ENCODE measurements around the gene URB1.

The URB1 gene

DNA sequence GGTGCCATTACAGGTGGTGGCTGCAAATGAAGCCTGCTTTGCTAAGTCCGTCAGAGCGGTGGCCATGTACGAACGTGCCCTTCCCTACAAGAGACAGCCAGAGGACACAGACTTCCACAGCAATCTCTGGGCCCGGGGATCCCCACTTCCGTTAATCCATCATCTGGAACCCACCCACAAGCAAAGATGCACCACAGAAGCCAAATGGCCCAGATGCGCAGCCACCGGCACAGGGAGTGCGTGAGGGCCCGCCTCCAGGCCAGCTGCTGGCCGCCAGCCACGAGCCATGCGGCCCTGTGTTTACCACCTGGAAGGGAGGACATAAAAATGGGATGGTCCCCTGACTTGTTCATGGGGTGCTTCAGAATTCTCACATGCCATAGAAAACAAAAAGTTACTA, 72.1 kb downstream of the URB1 start:
- DNase-seq (ENCODE audit: low read depth in 2 of 2) = no peak

- no peak for DNase-seq (ENCODE audit: low read depth in 2 of 2)
Measured at GRCh38 chr21:32320059-32320458, 72.8 kb downstream of the URB1 start.

DNA sequence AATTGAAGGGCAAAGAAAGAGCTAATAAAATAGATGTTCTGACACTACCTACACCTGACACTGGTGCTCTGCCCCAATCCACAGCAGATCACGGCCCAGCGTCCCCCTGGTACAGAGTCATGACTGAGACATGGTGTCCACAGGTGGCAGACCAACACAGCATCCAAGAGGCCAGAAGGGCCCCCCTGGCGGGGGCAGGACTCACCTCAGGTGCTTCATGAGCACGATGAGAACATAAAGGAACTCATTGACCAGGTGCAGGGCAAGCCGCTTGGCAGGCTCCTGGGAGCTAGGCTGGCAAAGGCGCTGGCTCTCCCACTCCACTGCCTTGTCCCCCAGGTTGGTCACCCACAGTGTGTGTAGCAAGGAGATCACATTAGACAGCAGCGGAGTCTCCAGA, 73.8 kb downstream of the URB1 start:
- DNase-seq (ENCODE audit: low read depth in 2 of 2) = no peak

DNA sequence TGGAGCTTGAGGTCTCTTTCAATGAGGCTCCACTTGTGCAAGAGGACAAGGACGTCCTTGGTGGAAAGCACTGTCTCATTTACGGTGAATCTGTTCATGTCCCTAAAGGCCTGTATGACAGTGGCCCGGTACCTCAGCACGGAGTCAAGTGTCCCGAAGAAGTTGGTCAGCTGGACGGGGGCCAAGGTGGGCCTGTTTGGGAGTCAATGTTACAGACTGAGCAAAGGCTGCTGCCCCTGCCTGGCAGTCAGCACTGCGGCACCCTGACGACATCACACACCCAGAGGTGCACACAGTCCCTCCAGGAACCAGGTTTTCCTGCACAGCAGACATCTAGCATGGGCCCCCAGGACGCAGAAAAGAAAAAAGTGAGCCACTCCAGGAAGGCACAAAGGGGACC, 75.1 kb downstream of the URB1 start:
- DNase-seq (ENCODE audit: low read depth in 2 of 2) = no peak

DNA sequence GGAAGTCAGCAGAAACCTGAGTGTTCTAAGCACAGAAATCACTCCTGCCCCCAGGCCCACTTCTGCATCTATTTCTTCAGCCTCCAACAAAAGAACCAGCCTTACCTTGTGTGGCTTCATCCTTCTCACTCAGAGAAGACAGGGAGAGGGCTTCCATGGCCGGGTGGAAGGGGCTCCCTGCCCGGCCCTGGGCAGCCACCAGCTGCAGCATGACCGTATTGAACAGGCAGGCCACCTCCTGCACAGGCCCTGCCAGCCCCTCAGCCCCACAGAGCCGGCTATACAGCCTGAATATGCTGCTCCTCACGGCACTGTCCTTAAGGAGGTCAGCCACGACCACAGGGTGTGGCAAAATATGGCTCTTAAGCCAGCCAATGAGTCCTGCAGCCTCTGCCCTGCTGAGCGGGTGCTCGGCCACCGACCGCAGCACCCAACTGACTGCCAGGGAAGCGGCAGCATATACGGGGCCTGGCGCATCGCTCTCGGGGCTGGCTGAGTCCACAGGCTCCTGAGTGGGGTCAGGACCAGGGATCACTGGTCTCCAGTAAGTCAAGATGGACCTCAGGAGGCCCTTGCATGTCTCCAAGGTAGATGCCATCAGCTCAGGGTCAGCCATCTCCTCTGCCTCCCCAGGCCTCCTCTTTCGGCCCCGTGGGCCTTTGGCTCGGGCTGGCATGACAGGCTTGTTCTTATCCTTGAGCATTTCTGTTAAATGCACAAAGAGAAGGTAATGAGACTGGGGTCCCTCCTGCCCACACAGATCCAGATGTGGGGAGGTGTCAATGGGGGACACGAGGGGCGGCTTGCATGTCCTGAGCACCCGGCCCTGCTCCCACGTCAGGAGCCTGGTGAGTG, 76.2 kb downstream of the URB1 start:
- no peak for DNase-seq (ENCODE audit: low read depth in 2 of 2)

DNA sequence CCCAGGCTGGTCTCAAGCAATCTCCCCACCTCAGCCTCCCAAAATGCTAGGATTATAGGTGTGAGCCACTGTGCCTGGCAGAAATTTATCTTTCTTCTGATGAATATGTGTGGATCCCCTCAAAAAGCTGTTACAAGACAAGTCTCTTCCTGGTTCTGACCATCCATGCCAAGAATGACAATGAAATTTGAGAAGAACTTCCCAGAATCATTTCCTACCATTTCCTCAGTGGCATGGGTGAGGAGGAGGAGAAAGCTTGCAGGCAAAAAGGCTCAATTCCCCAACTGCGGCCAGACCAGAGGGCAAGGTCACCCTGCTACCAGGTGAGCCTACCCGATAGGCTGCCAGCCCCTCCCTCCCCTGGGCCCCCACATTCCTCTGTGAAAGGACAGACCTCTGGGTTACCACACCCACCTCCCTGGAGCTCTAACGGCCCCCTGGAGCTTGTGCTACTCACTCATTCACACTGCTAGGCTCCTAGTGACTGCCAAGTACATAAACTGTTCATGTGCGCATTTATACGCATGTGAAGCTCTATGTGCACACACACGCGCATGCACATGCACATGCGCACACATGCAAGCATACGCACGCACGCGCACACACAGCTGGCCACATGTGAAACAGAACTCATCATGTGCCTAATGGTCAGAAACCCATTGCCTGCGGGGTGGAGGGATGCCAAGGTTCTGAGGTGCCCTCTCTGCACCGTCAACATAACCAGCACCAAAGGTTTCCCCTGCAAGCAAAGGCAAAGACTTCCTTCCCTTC, 77.1 kb downstream of the URB1 start:
- DNase-seq (ENCODE audit: low read depth in 2 of 2) = no peak

- DNase-seq (ENCODE audit: low read depth in 2 of 2) = no peak
Measured at GRCh38 chr21:32314806-32315205, 78.0 kb downstream of the URB1 start.

DNA sequence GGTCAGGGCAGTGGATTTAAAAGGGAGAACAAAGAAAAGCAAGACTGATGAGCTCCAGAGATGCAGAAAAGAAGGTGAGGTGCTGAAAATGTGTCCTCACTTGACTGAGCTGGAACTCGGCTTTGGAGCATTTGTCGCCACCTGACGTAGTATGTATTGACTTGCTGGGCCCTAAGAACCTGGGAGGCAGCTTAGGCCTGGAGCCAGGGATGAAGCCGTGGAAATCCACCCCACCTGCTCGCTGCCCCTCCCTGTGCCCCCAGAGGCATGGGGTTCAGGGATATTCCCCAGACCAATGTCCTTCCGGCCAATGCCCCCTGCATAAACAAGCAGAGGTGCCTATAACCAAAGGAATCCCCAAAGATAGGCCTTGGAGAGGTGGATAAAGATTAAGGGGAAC, 79.8 kb downstream of the URB1 start:
- no peak for DNase-seq (ENCODE audit: low read depth in 2 of 2)

- DNase-seq (ENCODE audit: low read depth in 2 of 2) = no peak
Measured at GRCh38 chr21:32312326-32312725, 80.5 kb downstream of the URB1 start.

DNA sequence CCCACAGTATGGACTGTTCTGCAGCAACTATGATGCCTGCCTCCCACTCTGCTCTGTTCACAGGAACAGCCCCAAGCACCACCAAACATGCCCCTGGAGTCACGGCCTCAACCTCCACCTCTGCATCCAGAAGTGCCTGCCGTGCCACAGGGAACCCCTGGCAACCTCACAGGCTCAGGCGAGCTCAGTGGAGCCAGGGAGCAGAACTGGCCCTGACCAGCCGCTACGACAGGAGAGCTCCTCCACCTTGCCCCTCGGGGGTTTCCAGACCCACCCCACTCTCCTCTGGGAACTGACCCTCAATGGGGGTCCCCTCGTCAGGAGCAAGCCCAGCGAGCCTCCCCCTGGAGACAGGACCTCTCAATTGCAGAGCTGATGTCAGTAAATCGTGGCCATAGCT, 81.2 kb downstream of the URB1 start:
- DNase-seq (ENCODE audit: low read depth in 2 of 2) = no peak

GRCh38 chr21:32310976-32311375, 81.8 kb downstream of the URB1 start:
- DNase-seq (ENCODE audit: low read depth in 2 of 2) = peak in 1 of 2 donors; percentile 5

DNA sequence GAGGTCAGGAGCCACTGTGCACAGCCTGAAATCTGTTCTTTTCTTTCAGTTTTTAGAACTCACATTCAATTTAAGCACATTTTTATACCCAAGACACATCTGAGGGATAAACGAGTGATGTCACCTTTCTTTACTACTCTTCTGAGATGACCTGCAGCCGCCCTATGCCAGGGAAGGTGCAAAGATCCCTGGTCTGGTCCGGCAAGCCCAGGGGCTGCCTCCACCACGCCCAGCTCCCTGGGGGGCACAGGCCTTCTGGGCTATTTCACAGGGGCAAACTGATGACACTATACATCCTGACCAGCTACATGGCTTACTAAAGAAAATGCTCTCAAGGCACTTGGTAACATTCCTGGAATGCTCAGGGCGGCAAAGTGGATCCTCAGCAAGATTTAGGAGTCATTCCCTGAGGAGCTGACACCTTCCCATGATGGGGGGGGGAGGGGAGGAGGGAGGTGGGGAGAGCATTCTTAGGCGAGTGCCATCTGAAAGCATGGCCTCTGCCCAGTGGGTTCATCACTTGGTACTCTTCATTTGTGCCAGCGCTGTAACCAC, 82.8 kb downstream of the URB1 start:
- DNase-seq (ENCODE audit: low read depth in 2 of 2) = no peak

- no peak for DNase-seq (ENCODE audit: low read depth in 2 of 2)
Measured at GRCh38 chr21:32308696-32309095, 84.1 kb downstream of the URB1 start.

- DNase-seq (ENCODE audit: low read depth in 2 of 2) = no peak
Measured at GRCh38 chr21:32307706-32308105, 85.1 kb downstream of the URB1 start.

GRCh38 chr21:32306021-32306780, 86.6 kb downstream of the URB1 start:
- DNase-seq (ENCODE audit: low read depth in 2 of 2) = no peak

GRCh38 chr21:32304998-32305397, 87.8 kb downstream of the URB1 start:
- DNase-seq (ENCODE audit: low read depth in 2 of 2) = no peak

- DNase-seq (ENCODE audit: low read depth in 2 of 2) = no peak
Measured at GRCh38 chr21:32303385-32303784, 89.4 kb downstream of the URB1 start.

DNA sequence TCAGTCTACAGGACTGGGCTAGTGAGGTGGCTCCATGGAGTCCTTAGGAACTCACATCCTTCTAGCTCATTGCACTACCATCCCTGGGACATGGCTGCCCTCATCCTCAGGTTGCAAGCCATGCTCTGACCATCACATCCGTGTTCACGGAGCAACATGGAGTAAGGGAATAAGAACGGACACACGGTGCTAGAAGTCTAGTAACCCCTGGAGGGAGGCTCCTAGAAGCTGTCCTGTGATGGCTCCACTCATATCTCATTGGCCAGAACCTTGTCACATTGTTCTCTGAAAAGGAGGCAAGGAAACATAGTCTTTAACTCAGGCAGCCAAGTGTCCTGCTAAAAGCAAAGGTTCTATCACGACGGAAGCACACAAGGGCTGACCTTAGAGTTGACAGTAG, 90.3 kb downstream of the URB1 start:
- no peak for DNase-seq (ENCODE audit: low read depth in 2 of 2)

DNA sequence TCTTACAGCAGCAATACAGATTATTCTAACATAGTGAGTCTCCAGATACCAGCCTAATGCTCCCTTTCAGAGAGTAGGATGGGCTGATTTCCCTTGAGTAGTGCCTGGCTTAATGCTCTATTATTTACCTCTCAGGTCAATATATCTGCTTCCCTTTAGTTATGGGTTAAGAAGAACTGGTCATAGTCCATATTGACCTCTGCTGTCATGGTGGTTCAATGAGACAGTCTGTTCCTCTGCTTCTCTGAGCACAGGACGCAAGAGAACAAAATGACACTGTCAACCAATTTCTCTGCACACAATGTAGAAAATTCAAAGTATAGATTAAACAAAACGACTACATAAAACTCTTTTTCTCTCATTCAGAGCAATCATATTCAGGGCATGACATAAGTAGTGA, 91.2 kb downstream of the URB1 start:
- DNase-seq (ENCODE audit: low read depth in 2 of 2) = no peak

GRCh38 chr21:32300117-32300681, 92.6 kb downstream of the URB1 start:
- no peak for DNase-seq (ENCODE audit: low read depth in 2 of 2)

DNA sequence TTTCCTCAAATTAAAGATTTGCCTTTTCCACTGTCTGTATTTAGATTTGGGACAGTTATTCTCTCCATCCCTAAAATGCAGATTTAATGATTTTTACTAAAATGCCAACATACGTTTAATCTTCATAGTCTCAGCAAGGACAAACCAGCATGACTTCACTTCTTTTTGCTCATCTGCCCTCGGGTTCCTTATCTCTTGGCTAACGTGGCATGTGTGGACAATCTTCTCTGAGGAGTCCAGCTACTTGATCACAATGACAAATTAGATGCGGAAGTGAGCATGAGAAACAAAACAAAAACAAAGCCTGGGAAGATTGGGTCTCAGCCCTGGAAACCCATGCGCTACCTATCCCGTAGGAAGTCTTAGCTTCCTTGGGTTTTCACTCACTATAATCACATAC, 93.1 kb downstream of the URB1 start:
- DNase-seq (ENCODE audit: low read depth in 2 of 2) = no peak

GRCh38 chr21:32298658-32299081, 94.1 kb downstream of the URB1 start, which contains the start of gene MRAP:
Gene MRAP (plus strand): TSS chr21:32298855. CDS start chr21:32298972, 117 bp downstream.
- no peak for DNase-seq (ENCODE audit: low read depth in 2 of 2)
